Renal pelvis (tissue), 4 donors: ENCODE data around the gene LENEP. TPM values are rescaled to one million over a fixed set of nuclear protein-coding genes. Genes with fewer than 3 reads are reported as not detected.

Experiments
- DNase-seq: peaks from one replicate; pipeline ENCODE4 v3.0.0-alpha.2; 2013
- polyA plus RNA-seq, 3 donors: library from polyadenylated mRNA; unstranded; fragments of 120-200 nt; gene quantifications; one replicate each; pipeline ENCODE4 v1.2.1, GENCODE V29; 2013; ENCODE audit not compliant: insufficient read length in 3 of 3

LENEP gene
- polyA plus RNA-seq, 3 donors: 0.36 to 1.5 (median 0.87) TPM

DNA sequence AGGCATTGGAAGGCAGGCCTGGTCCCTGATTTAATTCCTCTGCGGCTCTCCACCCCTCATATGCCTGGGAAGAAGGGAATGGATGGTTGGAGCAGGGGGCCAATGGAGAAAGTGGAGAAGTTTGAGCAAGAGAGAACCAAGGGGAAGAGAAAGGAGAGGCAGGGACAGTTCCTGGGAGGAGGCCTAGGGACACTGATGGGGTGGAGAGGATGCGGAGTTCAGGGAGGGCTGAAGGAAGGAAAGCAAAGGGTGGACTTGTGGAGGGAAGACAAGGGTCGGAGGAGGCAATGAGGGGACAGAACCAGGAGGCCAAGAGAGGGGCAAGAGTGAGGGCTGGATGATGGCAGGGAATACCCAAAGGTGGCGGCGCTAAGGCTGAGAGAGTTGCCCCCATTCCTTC is 16.4 kb downstream of the LENEP start:
- no peak for DNase-seq

DNA sequence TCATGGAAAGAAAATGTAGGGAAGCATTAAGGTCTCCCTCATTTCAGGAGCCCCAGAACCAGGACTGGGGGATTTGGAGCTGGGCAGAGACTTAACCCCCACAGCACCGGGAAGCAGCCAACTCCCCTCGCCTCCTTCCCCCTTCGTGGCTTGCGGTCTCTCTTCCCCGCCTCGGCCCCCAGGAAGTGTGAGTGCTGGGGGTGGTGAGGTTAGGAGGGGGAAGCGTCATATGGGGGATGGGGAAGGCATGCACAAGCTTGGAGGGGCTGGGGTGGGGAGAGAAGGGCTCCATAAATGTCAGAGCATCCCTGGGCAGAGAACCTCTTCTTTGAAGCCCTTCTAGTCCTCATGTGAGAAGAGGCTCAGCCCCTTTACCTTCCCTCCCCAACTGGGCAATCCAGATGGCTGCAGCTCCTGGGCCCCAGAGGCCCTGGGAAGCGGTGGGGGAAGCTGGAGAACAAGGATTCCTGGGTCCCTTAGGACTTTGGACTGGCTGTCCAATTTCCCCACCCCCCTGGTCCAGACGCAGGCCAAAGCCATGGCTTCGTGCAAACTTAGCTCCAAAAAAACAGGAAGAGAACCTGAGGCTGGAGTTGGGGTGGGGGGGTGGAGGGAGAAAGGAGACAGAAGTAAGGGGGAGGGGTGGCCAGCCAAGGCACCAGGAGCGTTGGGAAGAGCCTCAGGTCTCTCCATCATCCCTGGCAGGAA is 17.0 kb downstream of the LENEP start:
- DNase-seq: no peak

DNA sequence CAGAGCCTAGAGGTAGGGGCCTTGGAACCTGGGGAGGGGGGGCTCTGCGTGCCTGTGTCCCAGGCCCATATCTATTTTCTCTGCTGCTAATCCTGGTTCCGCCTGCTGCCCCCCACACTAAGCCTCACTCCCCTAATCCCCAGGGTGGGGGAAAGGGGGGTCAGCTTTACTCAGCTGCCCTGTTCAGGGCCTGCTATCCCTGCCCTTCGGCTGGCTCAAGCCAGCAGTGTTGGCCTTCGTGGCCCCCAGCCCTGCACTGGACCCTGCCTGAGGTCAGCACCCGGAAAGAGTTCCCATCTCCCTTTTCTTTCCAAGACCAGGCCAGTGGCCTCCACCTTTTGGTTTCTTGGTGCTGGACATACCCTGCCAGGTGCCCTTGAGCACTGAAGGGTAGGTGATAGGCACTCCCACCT is 17.6 kb downstream of the LENEP start:
- no peak for DNase-seq

DNA sequence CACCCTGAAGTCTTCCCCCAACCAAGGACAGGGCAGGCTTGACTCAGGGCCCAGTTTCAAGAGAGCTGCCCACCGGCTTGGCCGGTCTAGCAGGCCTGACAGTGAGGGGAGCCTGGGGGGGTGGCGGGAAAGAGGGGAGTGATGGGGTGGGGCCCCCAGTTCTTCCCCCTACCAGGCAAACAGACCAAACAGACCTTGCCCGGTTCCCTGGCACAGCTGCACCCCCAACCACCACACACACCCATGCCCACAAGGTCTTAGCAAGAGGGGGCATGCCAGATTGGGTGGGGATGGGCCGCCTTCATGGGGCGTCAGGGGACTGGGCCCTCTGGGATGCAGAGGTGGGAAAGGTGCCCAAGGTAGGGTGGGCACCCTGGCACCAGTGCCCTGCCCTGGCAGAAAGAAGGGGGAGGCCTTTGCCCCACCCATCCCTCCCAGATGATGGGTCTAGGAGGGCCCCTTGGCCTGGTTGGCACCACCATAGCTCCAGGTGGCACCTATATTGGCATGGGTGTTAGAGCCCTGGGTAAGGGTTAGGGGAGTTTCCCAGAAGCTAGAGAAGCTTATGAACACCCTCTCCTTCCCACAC is 18.1 kb downstream of the LENEP start:
- DNase-seq: no peak

DNA sequence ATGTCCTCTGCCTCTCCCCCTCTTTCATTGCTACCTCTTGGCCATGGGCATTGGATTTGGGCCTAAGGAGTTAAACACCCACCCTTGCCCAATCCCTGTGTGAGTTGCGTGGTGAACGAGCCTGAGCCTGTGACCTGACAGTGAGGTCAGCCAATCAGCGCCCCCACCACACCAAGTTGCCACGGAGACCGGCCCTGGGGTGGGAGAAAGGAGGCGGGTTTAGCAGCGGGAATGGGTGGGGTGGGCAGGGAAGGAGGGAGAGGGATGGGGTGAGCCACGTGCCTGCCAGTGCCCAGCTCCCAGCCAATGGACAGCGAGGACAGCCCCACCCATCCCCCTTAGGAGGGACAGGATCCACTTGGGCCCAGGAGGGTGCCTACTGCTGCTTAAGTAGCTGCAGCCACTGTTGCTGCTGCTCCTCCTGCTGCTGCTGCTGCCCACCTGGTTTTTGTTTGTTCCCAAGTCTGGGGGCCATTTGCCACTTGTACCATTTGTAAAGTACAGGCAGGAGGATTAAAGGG is 18.7 kb downstream of the LENEP start:
- DNase-seq: no peak

DNA sequence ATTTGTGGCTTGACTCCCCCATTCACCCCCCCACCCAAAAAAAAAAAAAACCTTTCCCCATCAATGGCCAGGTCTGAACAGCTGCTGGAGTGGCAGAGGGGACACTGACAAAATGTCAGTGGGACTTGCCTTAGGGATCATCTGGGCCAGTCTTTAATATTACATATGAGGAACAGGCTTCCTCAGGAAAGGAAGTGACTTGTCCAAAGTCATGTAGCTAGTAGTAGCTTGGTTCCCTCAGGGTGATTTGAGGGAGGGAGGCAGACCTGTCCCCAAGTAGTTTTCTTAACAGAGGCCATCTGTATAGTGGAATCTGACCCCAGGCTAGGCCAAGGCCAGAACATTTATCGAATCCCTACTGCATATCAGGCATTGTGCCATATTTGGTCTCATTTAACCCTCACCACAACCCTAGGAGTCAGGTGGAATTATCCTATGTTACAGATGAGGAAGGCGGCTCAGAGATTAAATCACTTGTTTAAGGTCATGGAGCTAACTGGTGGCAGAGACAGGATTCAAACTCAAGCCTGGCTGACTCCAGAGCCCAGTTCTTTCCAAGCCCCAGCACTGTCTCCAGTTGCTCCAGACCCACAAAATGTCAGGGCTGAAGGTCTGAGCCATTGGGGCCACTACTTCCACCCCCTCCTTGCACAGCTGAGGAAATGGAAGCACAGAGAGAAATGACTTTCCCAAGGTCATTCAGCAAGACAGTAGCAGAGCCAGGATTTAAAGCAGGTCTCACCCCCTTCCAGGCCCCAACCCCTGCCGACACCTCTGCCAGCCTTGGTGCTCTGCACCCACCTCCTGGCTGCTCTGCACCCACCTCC is 19.6 kb downstream of the LENEP start:
- DNase-seq: no peak

DNA sequence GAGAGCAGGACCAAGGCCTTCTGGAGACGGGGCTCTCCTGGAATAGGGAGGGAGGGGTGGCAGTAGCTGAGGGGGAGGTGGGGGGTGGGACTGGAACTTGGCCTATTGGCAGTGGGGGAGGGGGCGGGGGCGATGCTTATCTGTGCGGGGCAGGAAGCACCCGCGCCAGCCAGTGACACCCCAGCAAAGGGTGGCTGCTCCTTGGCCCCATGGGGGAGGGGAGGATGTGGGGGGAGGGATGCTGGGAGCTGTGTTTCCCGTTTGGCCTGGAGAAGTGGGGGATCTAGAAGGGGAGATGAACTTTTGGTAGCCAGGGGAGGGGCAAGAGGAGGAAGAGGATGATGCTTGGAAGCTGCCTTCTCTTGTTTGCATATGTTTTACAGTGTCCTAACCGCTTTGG is 20.2 kb downstream of the LENEP start:
- DNase-seq: no peak

DNA sequence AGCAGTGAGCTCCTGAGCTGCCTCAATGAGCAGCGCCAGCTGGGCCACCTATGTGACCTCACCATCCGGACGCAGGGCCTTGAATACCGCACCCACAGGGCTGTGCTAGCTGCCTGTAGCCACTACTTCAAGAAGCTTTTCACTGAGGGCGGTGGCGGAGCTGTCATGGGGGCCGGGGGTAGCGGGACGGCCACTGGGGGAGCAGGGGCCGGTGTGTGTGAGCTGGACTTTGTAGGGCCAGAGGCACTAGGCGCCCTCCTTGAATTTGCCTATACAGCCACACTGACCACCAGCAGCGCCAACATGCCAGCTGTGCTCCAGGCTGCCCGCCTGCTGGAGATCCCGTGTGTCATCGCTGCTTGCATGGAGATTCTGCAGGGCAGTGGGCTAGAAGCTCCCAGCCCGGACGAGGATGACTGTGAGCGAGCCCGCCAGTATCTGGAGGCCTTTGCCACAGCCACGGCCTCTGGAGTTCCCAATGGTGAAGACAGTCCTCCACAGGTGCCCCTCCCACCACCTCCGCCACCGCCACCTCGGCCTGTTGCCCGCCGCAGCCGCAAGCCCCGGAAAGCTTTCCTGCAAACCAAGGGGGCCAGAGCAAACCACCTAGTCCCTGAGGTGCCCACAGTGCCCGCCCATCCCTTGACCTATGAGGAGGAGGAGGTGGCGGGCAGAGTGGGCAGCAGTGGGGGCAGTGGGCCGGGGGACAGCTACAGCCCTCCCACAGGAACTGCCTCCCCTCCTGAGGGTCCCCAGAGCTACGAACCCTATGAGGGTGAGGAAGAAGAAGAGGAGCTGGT is 21.5 kb downstream of the LENEP start:
- no peak for DNase-seq

DNA sequence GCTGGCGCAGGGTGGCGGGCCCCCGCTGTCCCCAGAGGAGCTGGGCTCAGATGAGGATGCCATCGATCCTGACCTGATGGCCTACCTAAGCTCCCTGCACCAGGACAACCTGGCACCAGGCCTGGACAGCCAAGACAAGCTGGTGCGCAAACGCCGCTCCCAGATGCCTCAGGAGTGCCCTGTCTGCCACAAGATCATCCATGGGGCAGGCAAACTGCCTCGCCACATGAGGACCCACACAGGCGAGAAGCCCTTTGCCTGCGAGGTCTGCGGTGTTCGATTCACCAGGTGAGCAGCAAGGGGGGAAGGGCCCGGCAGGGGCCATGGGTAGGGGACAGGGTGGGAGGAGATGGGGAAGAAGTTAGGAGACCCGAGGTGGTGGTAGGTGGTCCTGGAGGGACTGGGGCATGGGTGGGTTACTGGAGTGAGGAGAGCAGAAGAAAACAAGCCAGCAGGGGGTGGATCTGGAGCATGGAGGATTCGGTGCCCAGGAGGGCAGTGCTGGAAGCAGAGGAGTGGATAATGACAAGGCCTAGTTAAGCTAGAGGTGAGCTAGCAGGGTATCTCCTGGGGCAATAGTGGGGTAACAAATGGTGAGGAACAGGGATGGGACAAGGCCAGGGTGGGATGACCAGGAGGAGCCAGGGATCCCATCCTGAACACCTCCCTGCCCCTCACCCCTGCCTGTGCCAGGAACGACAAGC is 22.3 kb downstream of the LENEP start:
- DNase-seq: no peak

DNA sequence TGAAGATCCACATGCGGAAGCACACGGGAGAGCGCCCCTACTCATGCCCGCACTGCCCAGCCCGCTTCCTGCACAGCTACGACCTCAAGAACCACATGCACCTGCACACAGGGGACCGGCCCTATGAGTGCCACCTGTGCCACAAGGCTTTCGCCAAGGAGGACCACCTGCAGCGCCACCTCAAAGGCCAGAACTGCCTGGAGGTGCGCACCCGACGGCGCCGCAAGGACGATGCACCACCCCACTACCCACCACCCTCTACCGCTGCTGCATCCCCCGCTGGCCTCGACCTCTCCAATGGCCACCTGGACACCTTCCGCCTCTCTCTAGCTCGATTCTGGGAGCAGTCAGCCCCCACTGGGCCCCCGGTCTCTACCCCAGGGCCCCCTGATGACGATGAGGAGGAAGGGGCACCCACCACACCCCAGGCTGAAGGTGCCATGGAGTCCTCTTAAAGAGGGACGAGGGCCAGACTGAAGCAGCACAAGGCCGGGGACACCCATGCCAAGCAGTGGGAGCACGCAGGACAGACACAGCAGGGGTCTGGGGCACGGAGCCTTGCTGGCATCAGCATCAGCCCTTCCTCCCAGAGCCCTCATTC is 22.9 kb downstream of the LENEP start:
- no peak for DNase-seq

DNA sequence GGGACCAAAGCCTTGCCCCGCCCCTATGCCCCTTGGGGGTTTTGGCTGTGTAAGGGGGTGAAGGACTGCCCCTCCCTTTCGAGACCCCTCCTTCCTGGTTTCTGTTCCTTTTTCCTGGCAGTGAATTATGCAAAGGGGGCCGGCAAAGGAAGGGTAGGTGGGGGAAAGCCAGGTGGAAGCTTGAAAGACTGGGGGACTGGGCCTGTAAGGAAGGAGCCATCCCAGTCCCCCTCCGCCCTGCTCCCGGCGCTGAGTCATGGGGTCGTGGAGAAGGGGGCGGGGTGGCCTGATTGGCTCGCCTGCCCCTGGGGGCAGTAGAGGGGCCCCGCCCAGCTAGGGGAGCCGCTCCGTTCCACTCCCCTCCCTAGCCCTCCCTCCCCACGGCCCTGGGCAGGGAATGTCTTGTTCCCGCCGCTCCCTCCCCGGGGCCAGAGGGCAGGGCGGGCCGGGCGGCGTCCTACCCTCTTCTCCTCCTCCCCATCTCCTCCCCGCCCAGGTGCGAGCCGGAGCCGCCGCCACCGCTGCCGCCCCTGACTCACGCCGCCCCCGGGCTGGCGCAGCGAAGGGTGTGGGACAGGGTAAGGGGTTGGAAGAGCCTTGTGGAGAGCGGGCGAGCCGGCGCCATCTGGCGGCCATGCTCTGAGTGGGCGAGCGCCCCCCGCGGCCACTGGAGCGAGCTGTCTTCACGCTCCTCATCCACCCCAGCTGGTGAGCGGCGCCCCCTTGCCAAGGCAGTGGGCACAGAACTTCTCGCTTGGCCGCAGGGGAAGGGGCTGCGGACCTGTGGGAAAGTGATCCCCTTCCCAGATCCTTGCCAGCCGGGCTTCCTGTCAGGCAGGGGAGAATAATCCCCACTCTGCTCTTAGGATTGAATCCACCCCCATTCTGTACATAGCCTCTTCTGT is 23.9 kb downstream of the LENEP start:
- DNase-seq: peak; percentile 88

DNA sequence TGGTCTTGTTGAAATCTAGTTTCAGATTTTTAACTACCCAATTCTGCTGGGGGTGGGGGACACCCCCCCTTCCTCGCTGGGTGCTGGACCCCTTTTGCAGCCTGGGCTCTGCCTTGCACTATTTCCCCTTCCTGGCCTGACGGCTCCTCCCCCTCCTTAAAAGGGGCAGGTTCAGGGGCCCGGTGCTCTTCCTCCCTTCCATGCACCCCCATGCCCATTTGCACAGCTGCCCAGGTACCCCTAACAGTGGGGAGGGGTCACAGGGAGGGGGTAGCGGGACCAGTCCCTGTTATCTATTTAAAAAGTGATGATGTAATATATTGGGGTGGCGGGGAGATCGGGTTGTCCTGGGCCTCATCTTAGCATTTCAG is 24.5 kb downstream of the LENEP start:
- DNase-seq: no peak

DNA sequence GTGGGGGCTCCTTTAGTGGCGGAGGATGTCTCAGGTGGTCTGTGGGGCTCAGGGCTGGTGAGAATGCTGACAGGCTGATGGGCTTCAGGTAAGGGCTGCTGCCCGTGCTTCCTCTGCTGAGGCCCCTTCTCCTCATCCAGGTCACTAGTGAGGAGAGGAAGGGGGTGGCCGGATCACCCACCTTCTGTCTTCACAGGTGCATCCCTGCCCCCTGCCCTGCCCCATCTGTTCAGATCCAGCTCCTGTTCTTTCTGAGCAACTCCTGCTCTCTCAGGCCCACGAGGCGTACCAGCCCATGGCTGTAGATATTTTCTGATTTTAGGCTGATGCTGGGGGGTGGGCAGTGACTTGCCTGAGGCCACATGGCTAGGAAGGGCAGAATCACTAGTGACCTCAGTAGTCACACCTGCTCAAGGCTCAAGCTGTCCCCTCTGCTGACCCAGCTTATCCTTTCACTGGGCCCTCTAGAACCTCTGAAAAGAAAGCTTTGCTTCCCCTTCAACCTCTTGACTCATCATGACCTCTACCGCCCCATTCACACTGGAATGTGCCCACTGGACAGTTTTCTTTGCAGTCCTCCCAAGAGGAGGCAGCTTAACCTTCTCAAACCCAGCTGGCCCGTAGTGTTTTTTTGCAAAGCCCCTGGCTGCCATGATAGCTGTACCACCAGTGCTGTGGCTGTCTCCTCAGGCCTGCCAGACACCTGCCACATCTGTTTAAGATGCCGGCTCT is 25.4 kb downstream of the LENEP start:
- no peak for DNase-seq

DNA sequence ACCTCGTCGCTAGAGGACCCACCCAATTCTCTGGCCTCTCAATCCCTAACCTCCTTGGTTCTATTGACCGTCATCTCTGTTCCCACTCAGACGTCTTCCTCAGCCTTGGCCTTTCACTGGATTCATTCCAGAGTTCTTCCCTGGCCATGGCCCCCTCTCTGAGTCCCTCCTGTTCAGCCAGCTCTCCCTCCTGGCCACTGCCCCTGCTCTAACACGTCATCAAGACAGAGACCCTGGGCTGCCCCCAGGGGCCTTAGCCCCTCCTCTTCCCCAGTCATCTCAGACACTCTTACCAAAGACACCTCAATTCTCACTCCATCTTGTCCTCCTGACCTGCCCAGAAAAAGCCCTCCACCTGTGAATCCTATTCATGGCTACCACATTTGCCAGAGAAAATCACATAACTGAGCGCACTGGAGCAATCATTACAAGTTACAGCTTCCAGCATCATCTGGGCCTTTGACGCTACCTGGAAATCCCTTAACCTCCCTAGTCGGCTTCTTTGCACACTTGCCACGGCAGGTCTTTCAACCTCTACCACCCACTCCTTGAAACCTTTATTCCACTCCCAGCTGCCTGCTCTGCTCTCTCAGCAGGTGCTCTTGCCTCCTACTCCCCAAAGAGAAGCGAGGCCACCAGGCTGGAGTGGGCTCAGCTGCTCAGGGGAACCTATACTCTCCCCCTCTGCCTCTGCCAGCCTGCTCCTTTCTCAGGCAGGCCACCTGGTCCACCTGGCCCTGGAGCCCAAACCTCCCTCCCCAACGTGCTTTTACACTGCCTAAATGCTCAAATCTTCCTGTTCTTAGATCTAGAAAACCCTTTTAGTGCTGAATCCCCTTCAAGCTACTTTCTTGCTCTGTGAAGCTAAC is 26.2 kb downstream of the LENEP start:
- DNase-seq: no peak

DNA sequence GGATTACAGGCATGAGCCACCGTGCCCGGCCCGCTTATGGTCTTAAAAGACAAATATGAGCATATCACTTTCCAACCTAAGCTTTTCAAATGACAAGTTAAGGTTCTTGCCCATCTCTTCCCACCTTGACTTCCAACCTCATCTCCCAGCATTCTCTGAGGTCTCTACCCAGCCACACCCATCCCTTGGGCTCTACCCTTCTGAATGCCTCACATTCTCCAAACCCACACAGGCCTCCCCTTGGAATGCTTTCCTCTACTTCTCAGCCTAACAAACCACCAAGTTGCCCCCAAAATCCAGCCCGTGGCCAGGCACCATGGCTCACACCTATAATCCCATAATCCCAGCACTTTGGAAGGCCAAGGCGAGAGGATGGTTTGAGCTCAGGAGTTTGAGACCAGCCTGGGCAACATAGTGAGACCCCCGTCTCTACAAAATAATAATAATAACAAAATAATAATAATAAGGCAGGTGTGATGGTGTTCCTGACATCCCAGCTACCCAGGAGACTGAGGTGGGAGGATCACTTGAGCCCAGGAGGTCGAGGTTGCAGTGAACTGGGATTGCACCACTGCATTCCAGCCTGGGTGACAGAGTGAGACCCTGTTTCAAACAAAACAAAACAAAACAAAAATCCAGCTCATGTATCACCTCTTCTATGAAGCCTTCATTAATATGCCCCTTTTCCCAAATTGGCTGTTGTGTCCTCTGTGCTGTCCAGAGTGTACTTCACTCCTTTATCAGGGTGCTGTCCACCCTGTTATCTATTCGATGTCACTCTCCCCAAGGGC is 28.9 kb downstream of the LENEP start:
- no peak for DNase-seq

DNA sequence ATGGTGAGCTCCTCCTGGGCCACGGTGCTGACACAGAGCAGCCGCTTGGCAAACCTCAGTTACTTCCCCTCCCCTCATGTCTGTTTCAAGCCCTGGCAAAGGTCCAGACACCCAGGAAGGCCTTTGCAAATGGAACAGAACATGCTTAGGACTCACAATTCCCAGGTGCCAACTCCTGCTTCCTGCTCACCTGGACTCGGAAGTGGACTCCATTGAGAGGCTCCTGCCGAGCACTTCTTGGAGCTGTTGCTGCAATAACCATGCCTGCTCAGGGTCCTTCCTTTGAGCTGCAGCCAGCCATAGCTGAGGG is 29.5 kb downstream of the LENEP start:
- no peak for DNase-seq

DNA sequence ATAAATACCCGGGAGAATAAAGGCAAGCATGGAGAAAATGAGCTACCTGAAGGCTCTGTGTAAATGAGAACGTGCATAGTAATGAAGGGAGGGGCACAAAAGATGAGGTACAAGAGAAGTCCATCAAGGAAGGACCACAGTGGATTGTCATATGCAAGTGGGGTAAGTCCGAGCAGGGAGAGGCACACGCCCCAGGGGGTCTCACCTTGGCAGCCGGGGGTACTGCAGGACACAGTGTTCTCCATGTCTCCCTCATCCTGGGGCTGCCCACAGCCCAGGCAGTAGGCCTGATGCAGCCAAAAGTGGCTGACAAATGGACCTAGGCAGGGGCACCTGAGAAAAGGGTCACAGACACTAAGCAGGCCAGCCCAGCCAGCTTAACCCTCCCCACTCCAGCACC is 30.2 kb downstream of the LENEP start:
- DNase-seq: no peak

DNA sequence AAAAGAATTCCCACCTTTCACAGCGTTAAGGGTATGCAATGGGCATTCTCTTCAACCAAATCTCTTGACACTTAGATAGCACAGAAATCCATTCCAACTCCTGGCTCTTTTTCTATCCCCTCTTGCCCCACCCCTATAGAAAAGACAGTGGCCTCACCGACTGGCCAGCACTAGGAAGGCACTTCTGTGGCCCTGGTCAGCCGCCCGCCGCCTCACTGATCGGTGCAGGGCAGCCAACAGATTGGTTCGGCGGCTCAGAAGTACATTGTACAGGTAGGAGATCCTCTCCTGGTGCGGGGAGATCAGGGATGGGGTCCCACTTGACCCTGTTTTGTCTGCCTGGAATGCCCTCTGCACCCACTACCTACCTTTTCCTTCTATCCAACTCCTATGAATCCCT is 30.9 kb downstream of the LENEP start:
- DNase-seq: no peak
